RCC 7860 (cell line): Measurements from ENCODE around the gene STARD10.
A peak's percentile ranks its signal among the peaks of the same experiment; 100 is the strongest.

Experiments
- DNase-seq: peaks from one replicate; pipeline ENCODE4 v3.0.0-alpha.2; 2015; ENCODE audit warnings: low spot score
- FAIRE-seq: peaks from 2 replicates; lab custom pipeline; 2012; peaks lifted over from hg19 to GRCh38; lab: Jason Lieb, UNC

The STARD10 gene

GRCh38 chr11:72781313-72782080 lies 12.3 kb downstream of the STARD10 start:
- FAIRE-seq (no peak), DNase-seq (no peak)

- FAIRE-seq (no peak), DNase-seq (no peak)
Observed at GRCh38 chr11:72781063-72781312, 12.9 kb downstream of the STARD10 start.

- DNase-seq (no peak), FAIRE-seq (no peak)
Observed at GRCh38 chr11:72780296-72781062, 13.4 kb downstream of the STARD10 start.

GRCh38 chr11:72779495-72780128 lies 14.2 kb downstream of the STARD10 start:
- FAIRE-seq, result no peak
- no peak for DNase-seq

- FAIRE-seq (no peak), DNase-seq (no peak)
Observed at GRCh38 chr11:72778535-72779494, 15.0 kb downstream of the STARD10 start.

- FAIRE-seq (no peak), DNase-seq (no peak)
Observed at GRCh38 chr11:72777755-72778278, 16.0 kb downstream of the STARD10 start.

- DNase-seq (no peak), FAIRE-seq (no peak)
Observed at GRCh38 chr11:72776844-72777754, 16.7 kb downstream of the STARD10 start.

GRCh38 chr11:72776117-72776843 lies 17.6 kb downstream of the STARD10 start:
- no peak for FAIRE-seq
- no peak for DNase-seq

- FAIRE-seq, result no peak
- DNase-seq, result no peak
Observed at GRCh38 chr11:72775288-72776110, 18.3 kb downstream of the STARD10 start.

- no peak for DNase-seq
- no peak for FAIRE-seq
Observed at GRCh38 chr11:72774499-72774898, 19.3 kb downstream of the STARD10 start.

GRCh38 chr11:72773696-72774095 lies 20.2 kb downstream of the STARD10 start:
- FAIRE-seq, result no peak
- no peak for DNase-seq

GRCh38 chr11:72773291-72773690 lies 20.6 kb downstream of the STARD10 start:
- peak; percentile 62 for DNase-seq

GRCh38 chr11:72772059-72772458 lies 21.8 kb downstream of the STARD10 start:
- DNase-seq, result no peak
- no peak for FAIRE-seq

More at GRCh38 chr11:72773291-72773690, 20.6 kb downstream of the STARD10 start:
- FAIRE-seq, result no peak

- peak; percentile 42 for DNase-seq
Observed at GRCh38 chr11:72771507-72771906, 22.3 kb downstream of the STARD10 start.

GRCh38 chr11:72770799-72771198 lies 23.0 kb downstream of the STARD10 start:
- no peak for FAIRE-seq
- DNase-seq, result no peak

More at GRCh38 chr11:72771507-72771906, 22.3 kb downstream of the STARD10 start:
- FAIRE-seq, result no peak

GRCh38 chr11:72769680-72770079 lies 24.2 kb downstream of the STARD10 start:
- DNase-seq (no peak), FAIRE-seq (no peak)

- FAIRE-seq (no peak), DNase-seq (no peak)
Observed at GRCh38 chr11:72768581-72768980, 25.3 kb downstream of the STARD10 start.
